Nephron (organoid): ENCODE data around the gene SPTY2D1.
"Not testable (repeated sequence)": the region's sequence is repeated elsewhere in the genome, so short reads cannot be mapped to it uniquely, and the experiment has no call there.

ENCODE experiments used
- H3K27ac Mint-ChIP-seq, 3 experiments: 2 replicates each; pipeline ENCODE4 v1.8.0; 2020; ENCODE audit warnings: mixed read lengths in 3 of 3, mild to moderate bottlenecking in 2 of 3, moderate library complexity in 1 of 3
- H3K27me3 Mint-ChIP-seq: 2 replicates; pipeline ENCODE4 v1.8.0; 2021; ENCODE audit warnings: low read depth, mild to moderate bottlenecking, moderate library complexity, mixed read lengths
- H3K36me3 Mint-ChIP-seq: 2 replicates; pipeline ENCODE4 v1.8.0; 2020; ENCODE audit warnings: low read depth, mixed read lengths
- H3K4me1 Mint-ChIP-seq: 2 replicates; pipeline ENCODE4 v1.8.0; 2020; ENCODE audit warnings: mixed read lengths
- H3K4me3 Mint-ChIP-seq, 3 experiments: 2 replicates each; pipeline ENCODE4 v1.8.0; 2020; ENCODE audit warnings: mild to moderate bottlenecking in 3 of 3, mixed read lengths in 3 of 3, moderate library complexity in 2 of 3
- H3K9me3 Mint-ChIP-seq: 2 replicates; pipeline ENCODE4 v1.8.0; 2020; ENCODE audit warnings: mixed read lengths
- TF ChIP-seq, protein P1 (sequence below), 3 experiments: fragments of 200-600 bp; sonication (generic); IDR thresholded peaks; one replicate each; pipeline ENCODE4 v1.5.0; 2021; ENCODE audit warnings: antibody characterized with exemption in 3 of 3; ENCODE audit not compliant: unreplicated experiment in 3 of 3

Gene SPTY2D1

GRCh38 chr11:18634140-18635032 lies at the start of gene SPTY2D1:
Gene SPTY2D1, minus strand, starts transcription at chr11:18634342. Its CDS starts 85 bp downstream, at chr11:18634257.
- TF ChIP-seq, protein P1, sequence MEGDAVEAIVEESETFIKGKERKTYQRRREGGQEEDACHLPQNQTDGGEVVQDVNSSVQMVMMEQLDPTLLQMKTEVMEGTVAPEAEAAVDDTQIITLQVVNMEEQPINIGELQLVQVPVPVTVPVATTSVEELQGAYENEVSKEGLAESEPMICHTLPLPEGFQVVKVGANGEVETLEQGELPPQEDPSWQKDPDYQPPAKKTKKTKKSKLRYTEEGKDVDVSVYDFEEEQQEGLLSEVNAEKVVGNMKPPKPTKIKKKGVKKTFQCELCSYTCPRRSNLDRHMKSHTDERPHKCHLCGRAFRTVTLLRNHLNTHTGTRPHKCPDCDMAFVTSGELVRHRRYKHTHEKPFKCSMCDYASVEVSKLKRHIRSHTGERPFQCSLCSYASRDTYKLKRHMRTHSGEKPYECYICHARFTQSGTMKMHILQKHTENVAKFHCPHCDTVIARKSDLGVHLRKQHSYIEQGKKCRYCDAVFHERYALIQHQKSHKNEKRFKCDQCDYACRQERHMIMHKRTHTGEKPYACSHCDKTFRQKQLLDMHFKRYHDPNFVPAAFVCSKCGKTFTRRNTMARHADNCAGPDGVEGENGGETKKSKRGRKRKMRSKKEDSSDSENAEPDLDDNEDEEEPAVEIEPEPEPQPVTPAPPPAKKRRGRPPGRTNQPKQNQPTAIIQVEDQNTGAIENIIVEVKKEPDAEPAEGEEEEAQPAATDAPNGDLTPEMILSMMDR (IDR thresholded peaks at IDR 0.05; ENCODE audit: unreplicated experiment in 3 of 3): no peak
- Mint-ChIP-seq H3K4me3 (peak within 1 kb of the TSS; percentile 90 to 91 (median 90)), H3K4me1 (peaks cover 17% of the 10 kb centered on the region), H3K27me3 (peaks cover 15% of the 10 kb centered on the region), H3K9me3 (no peaks in the 10 kb centered on the region), H3K27ac (peak within 1 kb of the TSS; percentile 98 to 99 (median 99)), H3K36me3 (peaks cover 4% of the 10 kb centered on the region)

DNA sequence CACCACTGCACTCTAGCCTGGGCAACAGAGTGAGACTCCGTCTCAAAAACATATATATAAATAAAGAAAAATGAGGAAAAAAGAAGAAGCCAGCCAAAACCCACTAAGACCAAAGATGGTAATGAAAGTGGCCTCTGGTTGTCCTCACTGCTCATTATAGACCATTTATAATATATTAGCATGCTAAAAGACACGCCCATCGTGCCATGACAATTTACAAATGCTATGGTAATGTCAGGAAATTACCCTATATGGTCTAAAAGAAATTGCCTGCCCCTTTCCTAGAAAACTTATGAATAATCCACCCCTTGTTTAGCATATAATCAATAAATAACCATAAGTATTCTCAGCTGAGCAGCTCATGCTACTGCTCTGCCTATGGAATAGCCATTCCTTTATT lies 48.3 kb upstream of the SPTY2D1 start:
- Mint-ChIP-seq H3K27ac (no peak overlapping the region), H3K9me3 (no peaks in the 10 kb centered on the region), H3K4me3 (no peak overlapping the region), H3K27me3 (no peaks in the 10 kb centered on the region), H3K36me3 (no peaks in the 10 kb centered on the region), H3K4me1 (no peaks in the 10 kb centered on the region)
- TF ChIP-seq, protein P1 (IDR thresholded peaks at IDR 0.05; ENCODE audit: unreplicated experiment in 3 of 3): no peak

- H3K27ac Mint-ChIP-seq, H3K4me1 Mint-ChIP-seq, H3K36me3 Mint-ChIP-seq, H3K4me3 Mint-ChIP-seq, H3K27me3 Mint-ChIP-seq, H3K9me3 Mint-ChIP-seq: not testable (repeated sequence)
Observed at GRCh38 chr11:18681949-18682348, 47.8 kb upstream of the SPTY2D1 start.

DNA sequence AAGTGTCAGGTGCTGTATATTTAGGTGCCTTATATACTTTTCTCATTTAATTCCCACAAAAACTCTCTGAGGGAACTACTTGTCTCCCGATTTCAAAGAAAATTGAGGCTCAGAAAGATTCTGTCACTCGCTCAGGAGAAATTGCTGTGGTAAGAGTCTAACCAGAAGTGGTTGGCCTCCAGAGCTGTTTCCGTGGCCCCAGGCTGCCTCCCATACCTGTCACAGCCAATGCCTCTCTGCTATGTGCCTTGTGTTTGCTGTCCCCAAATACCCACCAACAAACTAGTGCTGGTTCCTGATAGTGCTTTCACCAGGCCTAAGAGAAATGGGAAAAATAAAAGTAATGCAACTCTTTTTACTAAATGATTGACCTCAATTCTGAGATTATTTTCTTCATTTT lies 43.4 kb upstream of the SPTY2D1 start:
- TF ChIP-seq, protein P1 (IDR thresholded peaks at IDR 0.05; ENCODE audit: unreplicated experiment in 3 of 3): no peak
- no peak overlapping the region for H3K27ac Mint-ChIP-seq
- no peak overlapping the region for H3K4me3 Mint-ChIP-seq
- no peaks in the 10 kb centered on the region for H3K27me3 Mint-ChIP-seq
- no peaks in the 10 kb centered on the region for H3K36me3 Mint-ChIP-seq
- no peaks in the 10 kb centered on the region for H3K4me1 Mint-ChIP-seq
- no peaks in the 10 kb centered on the region for H3K9me3 Mint-ChIP-seq

- H3K36me3 Mint-ChIP-seq: no peaks in the 10 kb centered on the region
- H3K4me1 Mint-ChIP-seq: no peaks in the 10 kb centered on the region
- TF ChIP-seq, protein P1 (IDR thresholded peaks at IDR 0.05; ENCODE audit: unreplicated experiment in 3 of 3): no peak
- no peak overlapping the region for H3K4me3 Mint-ChIP-seq
- no peak overlapping the region for H3K27ac Mint-ChIP-seq
- no peaks in the 10 kb centered on the region for H3K9me3 Mint-ChIP-seq
- H3K27me3 Mint-ChIP-seq: no peaks in the 10 kb centered on the region
Observed at GRCh38 chr11:18676803-18677202, 42.7 kb upstream of the SPTY2D1 start.

- H3K4me3 Mint-ChIP-seq, H3K27ac Mint-ChIP-seq, H3K4me1 Mint-ChIP-seq, H3K9me3 Mint-ChIP-seq, H3K27me3 Mint-ChIP-seq, H3K36me3 Mint-ChIP-seq: not testable (repeated sequence)
Observed at GRCh38 chr11:18672209-18672608, 38.1 kb upstream of the SPTY2D1 start.

DNA sequence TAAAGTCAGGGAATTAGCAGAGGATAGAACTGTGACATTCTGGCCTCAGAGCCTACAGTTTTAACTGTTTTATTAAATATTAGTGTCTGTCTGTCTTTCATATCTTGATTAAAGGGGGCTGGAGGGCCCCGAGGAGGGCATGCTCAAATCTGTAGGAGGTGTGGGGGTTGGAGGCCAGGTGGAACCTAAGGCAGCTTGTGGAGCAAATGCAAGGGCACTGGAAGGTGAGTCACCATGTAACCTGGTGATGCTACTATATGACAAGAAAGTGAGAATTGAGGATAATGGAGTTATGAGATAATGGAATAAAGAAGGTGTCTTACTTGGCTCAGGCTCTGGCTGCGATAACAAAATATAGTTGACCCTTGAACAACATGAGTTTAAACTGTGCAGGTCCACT lies 37.1 kb upstream of the SPTY2D1 start:
- no peaks in the 10 kb centered on the region for H3K4me1 Mint-ChIP-seq
- no peak overlapping the region for H3K27ac Mint-ChIP-seq
- no peak overlapping the region for H3K4me3 Mint-ChIP-seq
- no peaks in the 10 kb centered on the region for H3K36me3 Mint-ChIP-seq
- no peaks in the 10 kb centered on the region for H3K9me3 Mint-ChIP-seq
- H3K27me3 Mint-ChIP-seq: peaks cover 3% of the 10 kb centered on the region
- TF ChIP-seq, protein P1 (IDR thresholded peaks at IDR 0.05; ENCODE audit: unreplicated experiment in 3 of 3): no peak
